Measurements from ENCODE around the gene PCYT1A. TPM values are rescaled to one million over a fixed set of nuclear protein-coding genes. Genes with fewer than 3 reads are reported as not detected.

PCYT1A gene
- total and polyA plus RNA-seq, 2 of the 13 experiments (the other 11 are each of a cell fraction or from before 2014, with no cell fraction given) = 26.4 to 45.3 TPM

GRCh38 chr3:196326936-196327335, 39.4 kb upstream of the PCYT1A start:
- no peak overlapping the region for H3K4me2 ChIP-seq (ENCODE audit: low read depth, low read length)
- no peak overlapping the region for H3K27ac ChIP-seq (ENCODE audit: extremely low read length, insufficient read depth, low read length)
- intact Hi-C loops (cut with micrococcal nuclease; ENCODE audit: unreplicated experiment) = no loop called here
- no peak overlapping the region for H2AFZ ChIP-seq (ENCODE audit: low read length)
- TF ChIP-seq ZBTB44 (CRISPR knock-in tag; IDR thresholded peaks at IDR 0.05) (no peak), RBAK (CRISPR knock-in tag; IDR thresholded peaks at IDR 0.05) (no peak), ZNF180 (CRISPR knock-in tag; IDR thresholded peaks at IDR 0.05; ENCODE audit: borderline replicate concordance, low read depth) (no peak), ZSCAN12 (CRISPR knock-in tag; IDR thresholded peaks at IDR 0.05) (no peak), SAFB2 (CRISPR knock-in tag; IDR thresholded peaks at IDR 0.05; ENCODE audit: borderline replicate concordance, low read depth) (no peak), NCOA1 (CRISPR knock-in tag; IDR thresholded peaks at IDR 0.05) (no peak), ZNF136 (CRISPR knock-in tag; IDR thresholded peaks at IDR 0.05; ENCODE audit: low read depth) (no peak), SUZ12 (IDR thresholded peaks at IDR 0.05; ENCODE audit: low read depth, low read length) (no peak), ZNF18 (CRISPR knock-in tag; IDR thresholded peaks at IDR 0.05; ENCODE audit: insufficient replicate concordance) (no peak), UBTF (CRISPR knock-in tag; IDR thresholded peaks at IDR 0.05) (no peak)
- no peaks in the 10 kb centered on the region for H3K27me3 ChIP-seq (ENCODE audit: control insufficient read depth in 1 of 2, insufficient read depth in 2 of 2, low read length in 2 of 2)
- ChIA-PET CTCF (ENCODE audit: low intra/inter-chr PET ratio, low total read pairs) (no interaction called here), POLR2A (interaction anchor here (1.0 kb wide), 1 partner anchor 9 kb away, joined by 3 read pairs; the partner anchor contains the start of gene DYNLT2B)
- no peak overlapping the region for H3K9ac ChIP-seq (ENCODE audit: insufficient read depth, low read depth, low read length)
- H3K79me2 ChIP-seq (ENCODE audit: insufficient read depth, low read length) = no peaks in the 10 kb centered on the region
- WGBS (ENCODE audit: low lambda C conversion rate) = 67% methylated on average over 9 of the region's 9 CpGs
- DNase-seq (ENCODE audit: low spot score) (no peak), FAIRE-seq (no peak), ATAC-seq (peak; percentile 41)
- no peaks in the 10 kb centered on the region; a peak in 1 of 5 replicates for H3K36me3 ChIP-seq (replicated peaks in 1 of 2; ENCODE audit: control insufficient read depth in 1 of 2, insufficient read depth in 2 of 2, low read length in 2 of 2)
- in situ Hi-C loops (cut with HindIII; ENCODE audit: extremely low pct_ligation_motif_present, low pct_unique_long_range_greater_than_20kb) = no loop called here
- no peaks in the 10 kb centered on the region for H3K4me1 ChIP-seq (ENCODE audit: insufficient read depth, low read length)
- BruUV-seq (replicated peaks) = no TSS peak
- no peak overlapping the region for H3K4me3 ChIP-seq (replicated peaks in 1 of 3; ENCODE audit: insufficient read depth in 1 of 3, low read depth in 2 of 3, low read length in 3 of 3)
- H3K9me3 ChIP-seq (ENCODE audit: low read length) = no peaks in the 10 kb centered on the region
- no peaks in the 10 kb centered on the region for H4K20me1 ChIP-seq (ENCODE audit: insufficient read depth, low read length)
